ENCODE measurements around the gene CHMP3. TPM values are rescaled to one million over a fixed set of nuclear protein-coding genes. Genes with fewer than 3 reads are reported as not detected.

Gene CHMP3
- total and polyA plus RNA-seq, 2 of the 8 experiments (the other 6 are each of a cell fraction or from before 2014, with no cell fraction given): 11.7 to 21.9 TPM

DNA sequence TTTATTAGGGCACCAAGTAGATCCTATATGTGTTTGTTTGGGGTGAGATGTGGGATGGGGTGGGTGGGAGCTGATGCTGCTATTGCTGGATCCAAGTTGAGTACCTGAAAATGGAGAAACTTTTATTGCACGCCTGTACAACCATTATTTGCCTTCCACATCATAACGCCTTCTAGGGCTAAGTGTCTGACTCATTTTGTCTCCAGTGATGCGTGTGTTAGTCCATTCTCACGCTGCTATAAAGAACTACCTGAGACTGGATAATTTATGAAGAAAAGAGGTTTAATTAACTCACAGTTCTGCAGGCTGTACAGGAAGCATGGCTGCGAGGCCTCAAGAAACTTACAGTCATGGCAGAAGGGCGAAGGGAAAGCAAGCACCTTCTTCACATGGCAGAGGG is 63.9 kb downstream of the CHMP3 start (continued):
- no peak for TF ChIP-seq EP300 (IDR thresholded peaks at IDR 0.05; ENCODE audit: borderline replicate concordance in 1 of 2, low read depth in 2 of 2, low read length in 2 of 2)
- TF ChIP-seq TBP (IDR thresholded peaks at IDR 0.05; ENCODE audit: low read depth, low read length): no peak
- no peak for TF ChIP-seq TCF12 (IDR thresholded peaks at IDR 0.05; ENCODE audit: low read depth, low read length)
- TF ChIP-seq CTBP2 (IDR thresholded peaks at IDR 0.05; ENCODE audit: borderline replicate concordance, insufficient read depth, insufficient read length, low read length): no peak
- no peak for TF ChIP-seq SAP30 (IDR thresholded peaks at IDR 0.05; ENCODE audit: insufficient read depth, insufficient replicate concordance, low read length)
- TF ChIP-seq SP2 (IDR thresholded peaks at IDR 0.05; ENCODE audit: low read length): no peak
- TF ChIP-seq BRCA1 (IDR thresholded peaks at IDR 0.05; ENCODE audit: low read depth, low read length): no peak

Measured in H1 (cell line).